ENCODE results near the gene TNC.
A peak's percentile ranks its signal among the peaks of the same experiment; 100 is the strongest.

Gene TNC

GRCh38 chr9:115152281-115152820, 34.4 kb upstream of the TNC start:
- TF ChIP-seq, protein P1, sequence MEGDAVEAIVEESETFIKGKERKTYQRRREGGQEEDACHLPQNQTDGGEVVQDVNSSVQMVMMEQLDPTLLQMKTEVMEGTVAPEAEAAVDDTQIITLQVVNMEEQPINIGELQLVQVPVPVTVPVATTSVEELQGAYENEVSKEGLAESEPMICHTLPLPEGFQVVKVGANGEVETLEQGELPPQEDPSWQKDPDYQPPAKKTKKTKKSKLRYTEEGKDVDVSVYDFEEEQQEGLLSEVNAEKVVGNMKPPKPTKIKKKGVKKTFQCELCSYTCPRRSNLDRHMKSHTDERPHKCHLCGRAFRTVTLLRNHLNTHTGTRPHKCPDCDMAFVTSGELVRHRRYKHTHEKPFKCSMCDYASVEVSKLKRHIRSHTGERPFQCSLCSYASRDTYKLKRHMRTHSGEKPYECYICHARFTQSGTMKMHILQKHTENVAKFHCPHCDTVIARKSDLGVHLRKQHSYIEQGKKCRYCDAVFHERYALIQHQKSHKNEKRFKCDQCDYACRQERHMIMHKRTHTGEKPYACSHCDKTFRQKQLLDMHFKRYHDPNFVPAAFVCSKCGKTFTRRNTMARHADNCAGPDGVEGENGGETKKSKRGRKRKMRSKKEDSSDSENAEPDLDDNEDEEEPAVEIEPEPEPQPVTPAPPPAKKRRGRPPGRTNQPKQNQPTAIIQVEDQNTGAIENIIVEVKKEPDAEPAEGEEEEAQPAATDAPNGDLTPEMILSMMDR (IDR thresholded peaks at IDR 0.05; ENCODE audit: poor library complexity, severe bottlenecking), result no peak
- no peak overlapping the region for H3K27ac ChIP-seq (ENCODE audit: poor library complexity, severe bottlenecking)
- no peaks in the 10 kb centered on the region for H3K27me3 ChIP-seq (ENCODE audit: insufficient read depth, poor library complexity, severe bottlenecking)
- DNase-seq (ENCODE audit: low spot score) (no peak), ATAC-seq (ENCODE audit: low read depth) (no peak)
- H3K36me3 ChIP-seq (ENCODE audit: low read depth), result no peaks in the 10 kb centered on the region
- H3K9me3 ChIP-seq (ENCODE audit: severe bottlenecking), result no peaks in the 10 kb centered on the region
- H3K4me3 ChIP-seq (ENCODE audit: severe bottlenecking), result no peak overlapping the region
- H3K4me1 ChIP-seq (ENCODE audit: insufficient read depth, poor library complexity, severe bottlenecking), result peaks cover 13% of the 10 kb centered on the region

DNA sequence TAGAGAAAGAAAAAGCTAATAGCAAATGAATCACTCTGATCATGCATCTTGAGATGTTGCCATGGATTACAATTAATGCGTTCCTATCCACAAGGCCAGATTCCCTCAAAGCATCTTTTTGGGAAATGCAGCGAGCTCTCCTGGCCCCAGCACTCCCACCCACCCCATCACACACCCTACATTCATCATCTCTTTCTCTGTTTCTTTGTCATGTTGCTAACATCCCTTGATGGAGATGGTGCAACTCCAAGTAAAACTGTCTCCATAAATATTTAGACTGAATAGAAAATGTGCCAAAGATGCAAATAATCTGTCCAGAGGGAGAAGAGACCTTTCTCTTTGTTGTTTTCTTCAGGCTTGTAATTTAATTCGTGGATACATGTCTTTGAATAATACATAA, 30.8 kb upstream of the TNC start:
- Histone ChIP-seq H3K4me3 (ENCODE audit: severe bottlenecking) (no peak overlapping the region), H3K9me3 (ENCODE audit: severe bottlenecking) (no peaks in the 10 kb centered on the region), H3K36me3 (ENCODE audit: low read depth) (no peaks in the 10 kb centered on the region), H3K27me3 (ENCODE audit: insufficient read depth, poor library complexity, severe bottlenecking) (no peaks in the 10 kb centered on the region), H3K4me1 (ENCODE audit: insufficient read depth, poor library complexity, severe bottlenecking) (peaks cover 16% of the 10 kb centered on the region), H3K27ac (ENCODE audit: poor library complexity, severe bottlenecking) (no peak overlapping the region)
- ATAC-seq (ENCODE audit: low read depth), result no peak
- DNase-seq (ENCODE audit: low spot score), result no peak
- TF ChIP-seq, protein P1 (IDR thresholded peaks at IDR 0.05; ENCODE audit: poor library complexity, severe bottlenecking), result no peak

GRCh38 chr9:115146581-115147021, 28.6 kb upstream of the TNC start:
- Histone ChIP-seq H3K4me1 (ENCODE audit: insufficient read depth, poor library complexity, severe bottlenecking) (peaks cover 16% of the 10 kb centered on the region), H3K36me3 (ENCODE audit: low read depth) (no peaks in the 10 kb centered on the region), H3K27me3 (ENCODE audit: insufficient read depth, poor library complexity, severe bottlenecking) (no peaks in the 10 kb centered on the region), H3K4me3 (ENCODE audit: severe bottlenecking) (no peak overlapping the region), H3K9me3 (ENCODE audit: severe bottlenecking) (peaks cover 3% of the 10 kb centered on the region), H3K27ac (ENCODE audit: poor library complexity, severe bottlenecking) (peak overlapping the region; percentile 53)
- ATAC-seq (ENCODE audit: low read depth), result peak; percentile 93
- DNase-seq (ENCODE audit: low spot score), result no peak
- TF ChIP-seq, protein P1 (IDR thresholded peaks at IDR 0.05; ENCODE audit: poor library complexity, severe bottlenecking), result no peak

DNA sequence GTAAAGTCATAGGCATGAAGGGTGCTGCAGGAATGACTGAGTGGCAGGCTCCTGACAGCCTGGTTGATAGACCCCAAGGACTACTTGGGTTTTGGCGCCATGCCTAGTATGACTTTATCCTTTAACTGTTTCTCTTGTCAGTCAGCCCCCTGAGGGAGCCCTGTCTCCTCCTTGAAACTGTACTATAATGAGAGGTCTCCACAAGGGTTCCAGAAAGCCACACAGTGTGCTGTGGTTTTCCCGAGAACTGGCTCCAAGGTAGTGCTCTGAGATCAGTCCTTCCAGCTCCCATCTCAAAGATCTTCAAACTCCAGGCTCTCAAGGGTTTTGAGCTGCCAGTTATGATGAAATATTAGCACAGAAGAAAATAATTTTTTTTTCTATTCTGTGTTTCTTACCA, 26.7 kb upstream of the TNC start:
- H3K4me1 ChIP-seq (ENCODE audit: insufficient read depth, poor library complexity, severe bottlenecking), result peaks cover 16% of the 10 kb centered on the region
- no peaks in the 10 kb centered on the region for H3K27me3 ChIP-seq (ENCODE audit: insufficient read depth, poor library complexity, severe bottlenecking)
- no peak for DNase-seq (ENCODE audit: low spot score)
- H3K9me3 ChIP-seq (ENCODE audit: severe bottlenecking), result peaks cover 3% of the 10 kb centered on the region
- TF ChIP-seq, protein P1 (IDR thresholded peaks at IDR 0.05; ENCODE audit: poor library complexity, severe bottlenecking), result no peak
- H3K36me3 ChIP-seq (ENCODE audit: low read depth), result no peaks in the 10 kb centered on the region
- no peak for ATAC-seq (ENCODE audit: low read depth)
- H3K4me3 ChIP-seq (ENCODE audit: severe bottlenecking), result no peak overlapping the region
- no peak overlapping the region for H3K27ac ChIP-seq (ENCODE audit: poor library complexity, severe bottlenecking)

DNA sequence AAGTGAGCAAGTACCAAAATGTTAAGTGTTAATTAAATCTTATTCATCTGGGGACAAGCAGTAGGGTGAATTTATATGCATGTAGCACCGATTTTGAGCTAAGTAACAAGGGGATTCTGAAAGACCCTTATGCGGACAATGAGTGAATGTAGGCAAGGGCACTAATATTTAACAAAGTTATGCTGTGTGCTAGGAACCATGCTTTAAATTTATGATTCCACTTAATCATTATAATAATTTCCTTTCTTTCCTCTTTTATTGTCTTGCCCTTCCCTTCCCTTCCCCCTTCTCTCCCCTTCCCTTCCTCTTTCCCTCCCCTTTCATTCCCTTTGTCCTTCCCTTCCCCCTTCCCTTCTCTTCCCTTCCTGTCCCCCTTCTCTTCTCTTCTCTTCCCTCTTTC, 25.7 kb upstream of the TNC start:
- Histone ChIP-seq H3K36me3 (ENCODE audit: low read depth) (no peaks in the 10 kb centered on the region), H3K27ac (ENCODE audit: poor library complexity, severe bottlenecking) (no peak overlapping the region), H3K27me3 (ENCODE audit: insufficient read depth, poor library complexity, severe bottlenecking) (no peaks in the 10 kb centered on the region), H3K9me3 (ENCODE audit: severe bottlenecking) (peaks cover 3% of the 10 kb centered on the region), H3K4me3 (ENCODE audit: severe bottlenecking) (no peak overlapping the region), H3K4me1 (ENCODE audit: insufficient read depth, poor library complexity, severe bottlenecking) (peaks cover 16% of the 10 kb centered on the region)
- DNase-seq (ENCODE audit: low spot score) (no peak), ATAC-seq (ENCODE audit: low read depth) (no peak)
- TF ChIP-seq, protein P1 (IDR thresholded peaks at IDR 0.05; ENCODE audit: poor library complexity, severe bottlenecking), result no peak
